Neural crest cell (in vitro differentiated cells): ENCODE results near the gene CDHR2. TPM values are rescaled to one million over a fixed set of nuclear protein-coding genes. Genes with fewer than 3 reads are reported as not detected.

ENCODE experiments used
- DNase-seq: peaks from one replicate; pipeline ENCODE4 v3.0.0; 2021; ENCODE audit warnings: low read depth, mixed read lengths, low spot score
- H3K27ac Mint-ChIP-seq: one replicate; pipeline ENCODE4 v1.8.0; 2021; ENCODE audit warnings: mild to moderate bottlenecking, mixed read lengths; ENCODE audit not compliant: unreplicated experiment
- H3K27me3 Mint-ChIP-seq: 2 replicates; pipeline ENCODE4 v1.8.0; 2021; ENCODE audit warnings: low read depth, mild to moderate bottlenecking, mixed read lengths
- H3K36me3 Mint-ChIP-seq: 2 replicates; pipeline ENCODE4 v1.8.0; 2021; ENCODE audit warnings: low read depth, mild to moderate bottlenecking, mixed read lengths
- H3K4me1 Mint-ChIP-seq: 2 replicates; pipeline ENCODE4 v1.8.0; 2021; ENCODE audit warnings: mixed read lengths
- H3K4me3 Mint-ChIP-seq: one replicate; pipeline ENCODE4 v1.8.0; 2021; ENCODE audit warnings: mild to moderate bottlenecking, mixed read lengths
- H3K9me3 Mint-ChIP-seq: 2 replicates; pipeline ENCODE4 v1.8.0; 2021; ENCODE audit warnings: mixed read lengths
- CTCF ChIP-seq: fragments of 200-600 bp; sonication (generic); conservative IDR thresholded peaks from 2 replicates; pipeline ENCODE4 v1.5.0; 2021; ENCODE audit warnings: antibody characterized with exemption, mild to moderate bottlenecking
- total RNA-seq: library from RNA; stranded (reverse); gene quantifications from 2 replicates; pipeline ENCODE4 v1.2.1, GENCODE V29; 2021

Gene CDHR2
- total RNA-seq, 1 donor from 2014 or later, result not detected

GRCh38 chr5:176630681-176631222 lies 81.6 kb downstream of the CDHR2 start:
- no peak for TF ChIP-seq CTCF
- H3K36me3 Mint-ChIP-seq, result no peaks in the 10 kb centered on the region
- DNase-seq, result no peak
- H3K27me3 Mint-ChIP-seq, result peaks cover 92% of the 10 kb centered on the region
- peaks cover 3% of the 10 kb centered on the region for H3K9me3 Mint-ChIP-seq
- peak overlapping the region; percentile 65 for H3K4me3 Mint-ChIP-seq
- H3K27ac Mint-ChIP-seq, result no peak overlapping the region
- H3K4me1 Mint-ChIP-seq, result peaks cover 6% of the 10 kb centered on the region

- no peak overlapping the region for H3K4me3 Mint-ChIP-seq
- DNase-seq, result no peak
- peaks cover 3% of the 10 kb centered on the region for H3K9me3 Mint-ChIP-seq
- H3K36me3 Mint-ChIP-seq, result no peaks in the 10 kb centered on the region
- H3K27me3 Mint-ChIP-seq, result peaks cover 95% of the 10 kb centered on the region
- TF ChIP-seq CTCF, result no peak
- no peak overlapping the region for H3K27ac Mint-ChIP-seq
- peaks cover 6% of the 10 kb centered on the region for H3K4me1 Mint-ChIP-seq
These were observed 82.5 kb downstream of the CDHR2 start for GRCh38 chr5:176631383-176632200.

- DNase-seq, result no peak
- Mint-ChIP-seq H3K27me3 (peaks cover 94% of the 10 kb centered on the region), H3K9me3 (peaks cover 3% of the 10 kb centered on the region), H3K36me3 (no peaks in the 10 kb centered on the region), H3K4me1 (peaks cover 6% of the 10 kb centered on the region), H3K27ac (no peak overlapping the region), H3K4me3 (no peak overlapping the region)
- TF ChIP-seq CTCF, result no peak
These were observed 83.6 kb downstream of the CDHR2 start for GRCh38 chr5:176632745-176633144.

GRCh38 chr5:176633598-176633997 lies 84.5 kb downstream of the CDHR2 start:
- H3K36me3 Mint-ChIP-seq, result no peaks in the 10 kb centered on the region
- DNase-seq, result no peak
- TF ChIP-seq CTCF, result no peak
- no peak overlapping the region for H3K27ac Mint-ChIP-seq
- peaks cover 3% of the 10 kb centered on the region for H3K9me3 Mint-ChIP-seq
- H3K4me3 Mint-ChIP-seq, result peak overlapping the region; percentile 17
- peaks cover 92% of the 10 kb centered on the region for H3K27me3 Mint-ChIP-seq
- peaks cover 6% of the 10 kb centered on the region for H3K4me1 Mint-ChIP-seq

- Mint-ChIP-seq H3K4me1 (no peaks in the 10 kb centered on the region), H3K36me3 (no peaks in the 10 kb centered on the region), H3K4me3 (no peak overlapping the region), H3K9me3 (peaks cover 3% of the 10 kb centered on the region), H3K27ac (no peak overlapping the region), H3K27me3 (peaks cover 70% of the 10 kb centered on the region)
- no peak for TF ChIP-seq CTCF
- DNase-seq, result no peak
These were observed 87.3 kb downstream of the CDHR2 start for GRCh38 chr5:176636426-176636825.
